Gastroesophageal sphincter (tissue), 4 donors: ENCODE data around the gene UBE2O. TPM values are rescaled to one million over a fixed set of nuclear protein-coding genes. Genes with fewer than 3 reads are reported as not detected.
A peak's percentile ranks its signal among the peaks of the same experiment; 100 is the strongest.

Source experiments
- ATAC-seq: fragments of 150-250 bp; one replicate; pipeline ENCODE4 v1.9.1; 2016; ENCODE audit warnings: mild to moderate bottlenecking, moderate library complexity
- H3K27ac ChIP-seq, 4 donors: fragments of 200-600 bp; sonication (generic) in 3 of 4; 1 replicate in 3 of 4; 2 replicates in 1 of 4; pipeline ENCODE4 v1.5.1; 2016 to 2019
- H3K27me3 ChIP-seq: fragments of 200-600 bp; sonication (generic); one replicate; pipeline ENCODE4 v1.5.1; 2019
- H3K36me3 ChIP-seq, 2 donors: fragments of 200-600 bp; sonication (generic); one replicate each; pipeline ENCODE4 v1.5.1; 2019; ENCODE audit warnings: control low read depth in 1 of 2
- H3K4me1 ChIP-seq, 3 donors: fragments of 200-600 bp; sonication (generic); 1 replicate in 2 of 3; 2 replicates in 1 of 3; pipeline ENCODE4 v1.5.1; 2016 to 2019; ENCODE audit warnings: control low read depth in 2 of 3
- H3K4me3 ChIP-seq, 2 donors: fragments of 200-600 bp; sonication (generic); one replicate each; pipeline ENCODE4 v1.5.1; 2019; ENCODE audit warnings: mild to moderate bottlenecking in 1 of 2, moderate library complexity in 1 of 2
- H3K9me3 ChIP-seq, 3 donors: fragments of 200-600 bp; sonication (generic); one replicate each; pipeline ENCODE4 v1.5.1; 2017 to 2019; ENCODE audit warnings: control low read depth in 2 of 3
- EP300 ChIP-seq: sonication (generic); formaldehyde crosslinking; IDR thresholded peaks from one replicate; pipeline ENCODE4 v1.6.1; 2017; ENCODE audit warnings: antibody characterized with exemption, mild to moderate bottlenecking
- POLR2A ChIP-seq, 2 donors: fragments of 450-650 bp; IDR thresholded peaks; one replicate each; pipeline ENCODE4 v1.6.1; 2017; ENCODE audit warnings: antibody characterized with exemption in 2 of 2, mild to moderate bottlenecking in 2 of 2, moderate library complexity in 1 of 2
- POLR2AphosphoS5 ChIP-seq: sonication (generic); formaldehyde crosslinking; IDR thresholded peaks from one replicate; pipeline ENCODE4 v1.6.1; 2017; ENCODE audit warnings: antibody characterized with exemption
- WGBS, 2 donors: methylation state at CpG; one replicate each; pipeline ENCODE4 v1.1.5; 2018; ENCODE audit warnings: low coverage in 1 of 2; 5-methylcytosine and 5-hydroxymethylcytosine counted together
- total RNA-seq, 4 donors: library from RNA; depleted of rRNA; stranded (reverse); fragments of >200 nt; gene quantifications; one replicate each; pipeline ENCODE4 v1.1.0, GENCODE V29; 2016
- TF ChIP-seq, protein P1 (sequence below), 4 experiments: fragments of 200-600 bp in 2 of 4; fragments of 450-650 bp in 2 of 4; sonication (generic) in 1 of 4; IDR thresholded peaks; one replicate each; pipeline ENCODE4 v1.5.1; 2017 to 2019; ENCODE audit warnings: antibody characterized with exemption in 4 of 4, mild to moderate bottlenecking in 2 of 4, moderate library complexity in 2 of 4

UBE2O gene
- total RNA-seq, 4 donors from 2014 or later = 13.0 to 19.8 (median 15.2) TPM

- no peak for ATAC-seq
Observed at GRCh38 chr17:76492123-76492988, 39.4 kb upstream of the UBE2O start.

GRCh38 chr17:76491271-76492122 lies 38.5 kb upstream of the UBE2O start:
- ATAC-seq = no peak
- no peaks in the 10 kb centered on the region for H3K9me3 ChIP-seq
- no peak overlapping the region for H3K4me3 ChIP-seq
- peaks cover 0 to 24% (median 3%) of the 10 kb centered on the region in 3 donors for H3K4me1 ChIP-seq
- no peaks in the 10 kb centered on the region for H3K27me3 ChIP-seq
- no peak for TF ChIP-seq POLR2AphosphoS5
- TF ChIP-seq POLR2A (IDR thresholded peaks at IDR 0.05) = no peak
- no peak for TF ChIP-seq EP300
- TF ChIP-seq, protein P1, sequence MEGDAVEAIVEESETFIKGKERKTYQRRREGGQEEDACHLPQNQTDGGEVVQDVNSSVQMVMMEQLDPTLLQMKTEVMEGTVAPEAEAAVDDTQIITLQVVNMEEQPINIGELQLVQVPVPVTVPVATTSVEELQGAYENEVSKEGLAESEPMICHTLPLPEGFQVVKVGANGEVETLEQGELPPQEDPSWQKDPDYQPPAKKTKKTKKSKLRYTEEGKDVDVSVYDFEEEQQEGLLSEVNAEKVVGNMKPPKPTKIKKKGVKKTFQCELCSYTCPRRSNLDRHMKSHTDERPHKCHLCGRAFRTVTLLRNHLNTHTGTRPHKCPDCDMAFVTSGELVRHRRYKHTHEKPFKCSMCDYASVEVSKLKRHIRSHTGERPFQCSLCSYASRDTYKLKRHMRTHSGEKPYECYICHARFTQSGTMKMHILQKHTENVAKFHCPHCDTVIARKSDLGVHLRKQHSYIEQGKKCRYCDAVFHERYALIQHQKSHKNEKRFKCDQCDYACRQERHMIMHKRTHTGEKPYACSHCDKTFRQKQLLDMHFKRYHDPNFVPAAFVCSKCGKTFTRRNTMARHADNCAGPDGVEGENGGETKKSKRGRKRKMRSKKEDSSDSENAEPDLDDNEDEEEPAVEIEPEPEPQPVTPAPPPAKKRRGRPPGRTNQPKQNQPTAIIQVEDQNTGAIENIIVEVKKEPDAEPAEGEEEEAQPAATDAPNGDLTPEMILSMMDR (IDR thresholded peaks at IDR 0.05) = no peak
- no CpG with 5 or more reads among the region's 17 CpGs for WGBS, 2 donors
- H3K27ac ChIP-seq = peak overlapping the region in 3 of 4 donors; percentile 60 to 77 (median 63)
- H3K36me3 ChIP-seq = no peaks in the 10 kb centered on the region

More at GRCh38 chr17:76492123-76492988, 39.4 kb upstream of the UBE2O start:
- Histone ChIP-seq H3K4me1 (peaks cover 0 to 26% (median 3%) of the 10 kb centered on the region in 3 donors), H3K4me3 (peak overlapping the region in 1 of 2 donors; percentile 14), H3K27me3 (no peaks in the 10 kb centered on the region), H3K9me3 (no peaks in the 10 kb centered on the region), H3K36me3 (no peaks in the 10 kb centered on the region), H3K27ac (peak overlapping the region in 3 of 4 donors; percentile 60 to 77 (median 63))
- no peak for TF ChIP-seq POLR2AphosphoS5
- TF ChIP-seq EP300 = no peak
- TF ChIP-seq, protein P1 (IDR thresholded peaks at IDR 0.05) = no peak
- peak in 1 of 2 donors; percentile 6 for TF ChIP-seq POLR2A (IDR thresholded peaks at IDR 0.05)
- 60 to 80% methylated on average over 2 of the region's 11 CpGs for WGBS, 2 donors

DNA sequence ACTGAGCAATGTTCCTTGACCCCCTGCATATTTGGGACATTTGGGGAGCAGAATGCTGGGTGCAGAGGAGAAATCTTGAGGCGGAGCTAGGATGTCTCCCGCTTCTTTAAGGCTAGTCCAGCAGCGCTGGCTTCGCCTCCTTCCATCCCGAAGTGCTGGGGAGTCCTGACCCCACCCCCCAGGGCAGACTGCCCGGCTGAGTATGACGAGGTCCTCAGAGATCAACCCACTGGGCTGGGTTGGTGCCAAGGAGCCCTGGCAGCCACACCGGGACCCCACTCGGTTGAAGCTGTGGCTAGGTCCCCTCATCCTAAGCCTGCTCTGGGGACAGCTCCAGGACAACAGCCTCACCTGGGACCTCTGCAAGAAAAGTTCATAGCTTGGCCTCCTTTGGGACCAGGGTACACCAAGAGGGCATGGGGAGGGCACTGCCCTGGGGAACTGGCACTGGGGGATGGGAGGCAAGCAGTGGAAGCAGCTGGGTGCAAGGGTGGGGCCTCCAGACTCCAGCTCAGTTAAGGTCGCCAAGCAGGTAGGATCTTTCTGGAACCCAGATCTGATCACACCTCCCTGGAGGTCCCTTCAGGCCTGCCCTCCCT lies 37.3 kb upstream of the UBE2O start:
- Histone ChIP-seq H3K9me3 (no peaks in the 10 kb centered on the region), H3K4me1 (peaks cover 0 to 29% (median 3%) of the 10 kb centered on the region in 3 donors), H3K36me3 (no peaks in the 10 kb centered on the region), H3K27me3 (no peaks in the 10 kb centered on the region), H3K27ac (no peak overlapping the region), H3K4me3 (no peak overlapping the region)
- TF ChIP-seq, protein P1 (IDR thresholded peaks at IDR 0.05) = no peak
- no peak for TF ChIP-seq POLR2AphosphoS5
- no peak for TF ChIP-seq POLR2A (IDR thresholded peaks at IDR 0.05)
- no peak for TF ChIP-seq EP300
- no CpG with 5 or more reads among the region's 10 CpGs for WGBS, 2 donors
- ATAC-seq = no peak

DNA sequence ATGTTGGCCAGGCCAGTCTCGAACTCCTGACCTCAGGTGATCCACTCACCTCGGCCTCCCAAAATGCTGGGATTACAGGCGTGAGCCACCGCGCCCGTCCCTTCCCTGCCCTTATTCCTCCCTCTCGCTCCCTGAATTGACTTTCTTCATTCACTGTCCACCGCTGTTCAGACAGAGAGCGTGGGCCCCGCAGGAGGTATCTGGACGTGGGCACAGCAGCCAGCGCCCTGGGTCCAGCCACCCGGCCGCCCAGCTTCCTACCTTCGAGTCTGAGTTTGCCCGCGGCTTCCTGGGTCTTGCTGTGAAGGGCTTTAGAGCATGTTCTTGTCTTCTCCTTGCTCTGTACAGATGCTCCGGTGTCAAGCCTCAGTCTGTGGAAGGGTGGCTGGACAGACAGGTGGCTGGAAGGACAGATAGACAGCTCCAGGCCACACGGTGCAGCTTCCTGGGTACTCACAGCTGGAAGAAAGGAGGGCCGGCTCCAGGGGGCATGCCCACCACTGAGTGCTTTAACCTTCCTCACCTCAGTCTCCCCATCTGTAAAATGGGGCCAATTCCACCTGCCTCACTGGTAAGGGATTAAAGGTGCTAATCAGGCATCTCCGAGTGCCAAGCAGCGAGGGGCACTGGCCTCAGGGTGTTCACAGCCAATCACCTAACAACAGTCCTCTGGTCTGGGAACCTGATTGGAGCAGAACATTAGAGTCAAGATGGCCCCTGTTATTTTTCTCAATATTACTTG lies 34.7 kb upstream of the UBE2O start:
- no peak for ATAC-seq
- H3K36me3 ChIP-seq = no peaks in the 10 kb centered on the region
- H3K9me3 ChIP-seq = no peaks in the 10 kb centered on the region
- H3K4me1 ChIP-seq = peaks cover 0 to 16% (median 0%) of the 10 kb centered on the region in 3 donors
- H3K4me3 ChIP-seq = no peak overlapping the region
- TF ChIP-seq POLR2AphosphoS5 (no peak), POLR2A (IDR thresholded peaks at IDR 0.05) (no peak), EP300 (no peak)
- TF ChIP-seq, protein P1 (IDR thresholded peaks at IDR 0.05) = no peak
- H3K27me3 ChIP-seq = no peaks in the 10 kb centered on the region
- no peak overlapping the region for H3K27ac ChIP-seq
- whole genome bisulfite sequencing, 2 donors = 89 to 90% methylated on average over 2 to 3 of the region's 22 CpGs
